Measurements from ENCODE around the gene DDX4. TPM values are rescaled to one million over a fixed set of nuclear protein-coding genes. Genes with fewer than 3 reads are reported as not detected.

Gene DDX4
- total and polyA plus RNA-seq, 4 donors, result 0.03 TPM; not detected in 3

- no peaks in the 10 kb centered on the region for H3K36me3 ChIP-seq (ENCODE audit: control insufficient read depth in 4 of 4, insufficient read depth in 4 of 4, low read length in 4 of 4)
- H3K4me3 ChIP-seq, result no peak overlapping the region
- no peak for DNase-seq
- no peaks in the 10 kb centered on the region for H3K27me3 ChIP-seq (ENCODE audit: control insufficient read depth in 3 of 3, insufficient read depth in 3 of 3, low read length in 2 of 3)
- no peaks in the 10 kb centered on the region for H3K4me1 ChIP-seq (ENCODE audit: control insufficient read depth in 5 of 5, insufficient read depth in 5 of 5, low read length in 5 of 5)
- WGBS, 2 donors, result 95 to 97% methylated on average over 3 of the region's 3 CpGs
- no peak for TF ChIP-seq CTCF (IDR thresholded peaks at IDR 0.05; ENCODE audit: control extremely low read depth, extremely low read depth)
- no peak for ATAC-seq (ENCODE audit: insufficient read depth, low FRiP score)
- no peak overlapping the region for H3K9ac ChIP-seq (ENCODE audit: insufficient read depth in 1 of 2, low read length in 2 of 2)
- H3K9me3 ChIP-seq (ENCODE audit: control insufficient read depth in 4 of 4, insufficient read depth in 3 of 4, low read length in 3 of 4), result peaks cover 0 to 3% (median 0%) of the 10 kb centered on the region in 4 donors
- H3K27ac ChIP-seq (ENCODE audit: low read depth in 1 of 2, low read length in 1 of 2), result no peak overlapping the region
Observed at GRCh38 chr5:55742778-55743177, 4.9 kb downstream of the DDX4 start.

GRCh38 chr5:55747778-55748318 lies 10.0 kb downstream of the DDX4 start:
- no peaks in the 10 kb centered on the region for H3K27me3 ChIP-seq (ENCODE audit: control insufficient read depth in 3 of 3, insufficient read depth in 3 of 3, low read length in 2 of 3)
- H3K4me1 ChIP-seq (ENCODE audit: control insufficient read depth in 5 of 5, insufficient read depth in 5 of 5, low read length in 5 of 5), result no peaks in the 10 kb centered on the region
- H3K4me3 ChIP-seq, result no peak overlapping the region
- 80 to 81% methylated on average over 2 of the region's 2 CpGs for WGBS, 2 donors
- no peak for ATAC-seq (ENCODE audit: insufficient read depth, low FRiP score)
- H3K27ac ChIP-seq (ENCODE audit: low read depth in 1 of 2, low read length in 1 of 2), result no peak overlapping the region
- DNase-seq, result no peak
- TF ChIP-seq CTCF (IDR thresholded peaks at IDR 0.05; ENCODE audit: control extremely low read depth, extremely low read depth), result no peak
- H3K9me3 ChIP-seq (ENCODE audit: control insufficient read depth in 4 of 4, insufficient read depth in 3 of 4, low read length in 3 of 4), result no peaks in the 10 kb centered on the region
- H3K9ac ChIP-seq (ENCODE audit: insufficient read depth in 1 of 2, low read length in 2 of 2), result no peak overlapping the region
- H3K36me3 ChIP-seq (ENCODE audit: control insufficient read depth in 4 of 4, insufficient read depth in 4 of 4, low read length in 4 of 4), result no peaks in the 10 kb centered on the region

DNA sequence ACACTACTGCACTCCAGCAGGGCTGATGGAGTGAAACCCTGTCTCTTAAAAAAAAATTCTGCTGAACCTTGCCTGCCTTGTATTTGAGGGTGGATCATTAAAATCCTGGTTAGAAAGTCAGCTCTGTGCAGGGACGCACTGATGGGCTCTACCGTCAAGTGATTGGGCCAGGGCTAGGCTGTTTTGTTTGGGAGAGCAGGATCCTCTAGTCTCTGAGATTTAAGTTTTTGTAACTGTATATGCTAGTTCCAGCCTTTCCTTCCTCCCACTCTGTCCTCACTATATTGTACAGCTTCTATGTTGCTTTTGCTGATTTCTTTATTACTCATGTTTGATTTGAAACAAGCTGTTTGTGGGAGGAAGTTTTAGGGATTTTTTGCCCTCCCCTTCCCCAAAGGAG lies 11.5 kb downstream of the DDX4 start:
- DNase-seq, result no peak
- WGBS, 2 donors, result 88 to 92% methylated on average over 2 of the region's 2 CpGs

More for the DNA sequence above, 11.5 kb downstream of the DDX4 start:
- Histone ChIP-seq H3K27ac (ENCODE audit: low read depth in 1 of 2, low read length in 1 of 2) (no peak overlapping the region), H3K4me1 (ENCODE audit: control insufficient read depth in 5 of 5, insufficient read depth in 5 of 5, low read length in 5 of 5) (no peaks in the 10 kb centered on the region), H3K4me3 (no peak overlapping the region), H3K27me3 (ENCODE audit: control insufficient read depth in 3 of 3, insufficient read depth in 3 of 3, low read length in 2 of 3) (no peaks in the 10 kb centered on the region), H3K9ac (ENCODE audit: insufficient read depth in 1 of 2, low read length in 2 of 2) (no peak overlapping the region), H3K36me3 (ENCODE audit: control insufficient read depth in 4 of 4, insufficient read depth in 4 of 4, low read length in 4 of 4) (no peaks in the 10 kb centered on the region), H3K9me3 (ENCODE audit: control insufficient read depth in 4 of 4, insufficient read depth in 3 of 4, low read length in 3 of 4) (no peaks in the 10 kb centered on the region)
- TF ChIP-seq CTCF (IDR thresholded peaks at IDR 0.05; ENCODE audit: control extremely low read depth, extremely low read depth), result no peak
- no peak for ATAC-seq (ENCODE audit: insufficient read depth, low FRiP score)
